ENCODE results near the gene CMTM2. TPM values are rescaled to one million over a fixed set of nuclear protein-coding genes. Genes with fewer than 3 reads are reported as not detected.

CMTM2 gene
- total RNA-seq (0.35 TPM), polyA plus RNA-seq (ENCODE audit: insufficient read depth in 1 of 8, insufficient read length in 8 of 8, low replicate concordance in 1 of 8) (under 1 TPM; 0.25 to 0.68 (median 0.47) TPM)
- long read RNA-seq, donor 1 = 0 reads
- long read RNA-seq, donor 2 = 0 reads
- long read RNA-seq, donor 3 = 0 reads
- long read RNA-seq, donor 4 = 0 reads
- long read RNA-seq, donor 5, partial matches to known transcripts = 0 of 2 reads
- long read RNA-seq, donor 5, other reads (novel, unspliced or antisense) = 0 of 2 reads
- long read RNA-seq, donor 6 = 0 reads
- long read RNA-seq, donor 7 = 0 reads
- long read RNA-seq, donor 8 = 0 reads
- long read RNA-seq, donor 9 = 0 reads
- long read RNA-seq, donor 10, partial matches to known transcripts = 0 of 1 reads
- long read RNA-seq, donor 10, other reads (novel, unspliced or antisense) = 0 of 1 reads
- long read RNA-seq, donor 11 = 0 reads

GRCh38 chr16:66578651-66579531 lies at the start of gene CMTM2:
Gene CMTM2, plus strand, starts transcription at chr16:66579463. Its CDS starts 145 bp downstream, at chr16:66579608.
- WGBS (ENCODE audit: insufficient coverage) = 8% methylated on average over 73 of the region's 77 CpGs

GRCh38 chr16:66529475-66529874 lies 49.8 kb upstream of the CMTM2 start:
- H3K27me3 ChIP-seq (ENCODE audit: control insufficient read depth, insufficient read depth, low read length) = no peaks in the 10 kb centered on the region
- no peaks in the 10 kb centered on the region for H3K9me3 ChIP-seq (replicated peaks; ENCODE audit: control insufficient read depth, low read depth, low read length)
- H3K27ac ChIP-seq (ENCODE audit: low read length) = no peak overlapping the region
- H3K36me3 ChIP-seq (ENCODE audit: control insufficient read depth, insufficient read depth, low read length) = peaks cover 65% of the 10 kb centered on the region
- no peak overlapping the region for H3K4me3 ChIP-seq (ENCODE audit: low read length)
- peaks cover 3% of the 10 kb centered on the region for H3K4me1 ChIP-seq (ENCODE audit: control insufficient read depth, insufficient read depth, low read length)
- no peak for DNase-seq
- WGBS (ENCODE audit: insufficient coverage) = 89% methylated on average over 6 of the region's 6 CpGs

More at GRCh38 chr16:66578651-66579531, at the start of gene CMTM2:
- no peaks in the 10 kb centered on the region for H3K36me3 ChIP-seq (ENCODE audit: control insufficient read depth, insufficient read depth, low read length)
- H3K4me1 ChIP-seq (ENCODE audit: control insufficient read depth, insufficient read depth, low read length) = peaks cover 43% of the 10 kb centered on the region
- DNase-seq = peak; percentile 60
- no peaks in the 10 kb centered on the region for H3K9me3 ChIP-seq (replicated peaks; ENCODE audit: control insufficient read depth, low read depth, low read length)
- H3K4me3 ChIP-seq (ENCODE audit: low read length) = peak within 1 kb of the TSS; percentile 5
- H3K27me3 ChIP-seq (ENCODE audit: control insufficient read depth, insufficient read depth, low read length) = peaks cover 13% of the 10 kb centered on the region
- no peak within 1 kb of the TSS for H3K27ac ChIP-seq (ENCODE audit: low read length)

- no peak for DNase-seq
- no peaks in the 10 kb centered on the region for H3K4me1 ChIP-seq (ENCODE audit: control insufficient read depth, insufficient read depth, low read length)
- H3K27ac ChIP-seq (ENCODE audit: low read length) = no peak overlapping the region
- H3K4me3 ChIP-seq (ENCODE audit: low read length) = no peak overlapping the region
- H3K27me3 ChIP-seq (ENCODE audit: control insufficient read depth, insufficient read depth, low read length) = no peaks in the 10 kb centered on the region
- no peaks in the 10 kb centered on the region for H3K9me3 ChIP-seq (replicated peaks; ENCODE audit: control insufficient read depth, low read depth, low read length)
- 100% methylated on average over 1 of the region's 1 CpG for WGBS (ENCODE audit: insufficient coverage)
- peaks cover 55% of the 10 kb centered on the region for H3K36me3 ChIP-seq (ENCODE audit: control insufficient read depth, insufficient read depth, low read length)
Measured at GRCh38 chr16:66534376-66534799, 44.9 kb upstream of the CMTM2 start.

- no peak for DNase-seq
- no peaks in the 10 kb centered on the region for H3K27me3 ChIP-seq (ENCODE audit: control insufficient read depth, insufficient read depth, low read length)
- H3K27ac ChIP-seq (ENCODE audit: low read length) = no peak overlapping the region
- H3K36me3 ChIP-seq (ENCODE audit: control insufficient read depth, insufficient read depth, low read length) = peaks cover 38% of the 10 kb centered on the region
- H3K9me3 ChIP-seq (replicated peaks; ENCODE audit: control insufficient read depth, low read depth, low read length) = no peaks in the 10 kb centered on the region
- H3K4me1 ChIP-seq (ENCODE audit: control insufficient read depth, insufficient read depth, low read length) = no peaks in the 10 kb centered on the region
- 93% methylated on average over 2 of the region's 4 CpGs for WGBS (ENCODE audit: insufficient coverage)
- H3K4me3 ChIP-seq (ENCODE audit: low read length) = no peak overlapping the region
Measured at GRCh38 chr16:66536525-66536924, 42.7 kb upstream of the CMTM2 start.

- Histone ChIP-seq H3K27me3 (ENCODE audit: control insufficient read depth, insufficient read depth, low read length) (no peaks in the 10 kb centered on the region), H3K4me1 (ENCODE audit: control insufficient read depth, insufficient read depth, low read length) (no peaks in the 10 kb centered on the region), H3K36me3 (ENCODE audit: control insufficient read depth, insufficient read depth, low read length) (peaks cover 38% of the 10 kb centered on the region), H3K27ac (ENCODE audit: low read length) (no peak overlapping the region), H3K9me3 (replicated peaks; ENCODE audit: control insufficient read depth, low read depth, low read length) (no peaks in the 10 kb centered on the region), H3K4me3 (ENCODE audit: low read length) (no peak overlapping the region)
- no peak for DNase-seq
- 88% methylated on average over 2 of the region's 2 CpGs for WGBS (ENCODE audit: insufficient coverage)
Measured at GRCh38 chr16:66537236-66537635, 42.0 kb upstream of the CMTM2 start.

GRCh38 chr16:66538910-66539309 lies 40.4 kb upstream of the CMTM2 start:
- no peak overlapping the region for H3K27ac ChIP-seq (ENCODE audit: low read length)
- H3K9me3 ChIP-seq (replicated peaks; ENCODE audit: control insufficient read depth, low read depth, low read length) = no peaks in the 10 kb centered on the region
- H3K27me3 ChIP-seq (ENCODE audit: control insufficient read depth, insufficient read depth, low read length) = no peaks in the 10 kb centered on the region
- no peak overlapping the region for H3K4me3 ChIP-seq (ENCODE audit: low read length)
- WGBS (ENCODE audit: insufficient coverage) = 100% methylated on average over 2 of the region's 5 CpGs
- DNase-seq = no peak
- H3K36me3 ChIP-seq (ENCODE audit: control insufficient read depth, insufficient read depth, low read length) = peaks cover 46% of the 10 kb centered on the region
- H3K4me1 ChIP-seq (ENCODE audit: control insufficient read depth, insufficient read depth, low read length) = no peaks in the 10 kb centered on the region

- H3K27ac ChIP-seq (ENCODE audit: low read length) = no peak overlapping the region
- H3K36me3 ChIP-seq (ENCODE audit: control insufficient read depth, insufficient read depth, low read length) = peaks cover 47% of the 10 kb centered on the region
- H3K27me3 ChIP-seq (ENCODE audit: control insufficient read depth, insufficient read depth, low read length) = no peaks in the 10 kb centered on the region
- no CpG with 5 or more reads among the region's 3 CpGs for WGBS (ENCODE audit: insufficient coverage)
- no peaks in the 10 kb centered on the region for H3K9me3 ChIP-seq (replicated peaks; ENCODE audit: control insufficient read depth, low read depth, low read length)
- H3K4me1 ChIP-seq (ENCODE audit: control insufficient read depth, insufficient read depth, low read length) = no peaks in the 10 kb centered on the region
- H3K4me3 ChIP-seq (ENCODE audit: low read length) = no peak overlapping the region
- DNase-seq = no peak
Measured at GRCh38 chr16:66539623-66540469, 39.4 kb upstream of the CMTM2 start.

GRCh38 chr16:66541388-66542355 lies 37.6 kb upstream of the CMTM2 start:
- no peak for DNase-seq
- Histone ChIP-seq H3K9me3 (replicated peaks; ENCODE audit: control insufficient read depth, low read depth, low read length) (no peaks in the 10 kb centered on the region), H3K4me3 (ENCODE audit: low read length) (no peak overlapping the region), H3K36me3 (ENCODE audit: control insufficient read depth, insufficient read depth, low read length) (peaks cover 39% of the 10 kb centered on the region), H3K27ac (ENCODE audit: low read length) (no peak overlapping the region), H3K27me3 (ENCODE audit: control insufficient read depth, insufficient read depth, low read length) (no peaks in the 10 kb centered on the region), H3K4me1 (ENCODE audit: control insufficient read depth, insufficient read depth, low read length) (no peaks in the 10 kb centered on the region)
- WGBS (ENCODE audit: insufficient coverage) = 40% methylated on average over 9 of the region's 18 CpGs

- H3K4me1 ChIP-seq (ENCODE audit: control insufficient read depth, insufficient read depth, low read length) = no peaks in the 10 kb centered on the region
- no peak for DNase-seq
- no peak overlapping the region for H3K27ac ChIP-seq (ENCODE audit: low read length)
- no peaks in the 10 kb centered on the region for H3K27me3 ChIP-seq (ENCODE audit: control insufficient read depth, insufficient read depth, low read length)
- no peak overlapping the region for H3K4me3 ChIP-seq (ENCODE audit: low read length)
- WGBS (ENCODE audit: insufficient coverage) = no CpG with 5 or more reads among the region's 3 CpGs
- no peaks in the 10 kb centered on the region for H3K9me3 ChIP-seq (replicated peaks; ENCODE audit: control insufficient read depth, low read depth, low read length)
- H3K36me3 ChIP-seq (ENCODE audit: control insufficient read depth, insufficient read depth, low read length) = peaks cover 36% of the 10 kb centered on the region
Measured at GRCh38 chr16:66542396-66542795, 36.9 kb upstream of the CMTM2 start.
